ENCODE data around the gene BARX2.

DNA sequence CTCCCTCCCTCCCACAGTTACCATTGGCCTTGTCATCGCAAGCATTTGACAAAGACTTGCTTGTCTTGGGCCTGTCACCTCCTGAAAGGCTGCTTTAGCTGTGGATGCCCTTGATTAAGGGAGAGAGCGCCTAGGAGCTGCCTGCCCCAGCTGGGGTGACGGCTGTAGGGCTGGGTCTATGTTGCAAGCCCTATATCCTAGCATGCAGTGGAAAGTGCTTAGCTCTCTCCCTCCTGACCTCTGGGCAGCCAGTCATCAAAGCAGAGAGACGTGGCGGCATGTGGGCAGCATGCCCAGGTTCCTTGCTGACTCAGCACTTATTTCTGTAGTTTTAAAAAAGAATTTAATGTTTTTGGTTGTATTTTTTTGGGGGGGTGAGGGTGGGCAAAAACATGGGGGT, 75.9 kb downstream of the BARX2 start:
- TF ChIP-seq, protein P1, sequence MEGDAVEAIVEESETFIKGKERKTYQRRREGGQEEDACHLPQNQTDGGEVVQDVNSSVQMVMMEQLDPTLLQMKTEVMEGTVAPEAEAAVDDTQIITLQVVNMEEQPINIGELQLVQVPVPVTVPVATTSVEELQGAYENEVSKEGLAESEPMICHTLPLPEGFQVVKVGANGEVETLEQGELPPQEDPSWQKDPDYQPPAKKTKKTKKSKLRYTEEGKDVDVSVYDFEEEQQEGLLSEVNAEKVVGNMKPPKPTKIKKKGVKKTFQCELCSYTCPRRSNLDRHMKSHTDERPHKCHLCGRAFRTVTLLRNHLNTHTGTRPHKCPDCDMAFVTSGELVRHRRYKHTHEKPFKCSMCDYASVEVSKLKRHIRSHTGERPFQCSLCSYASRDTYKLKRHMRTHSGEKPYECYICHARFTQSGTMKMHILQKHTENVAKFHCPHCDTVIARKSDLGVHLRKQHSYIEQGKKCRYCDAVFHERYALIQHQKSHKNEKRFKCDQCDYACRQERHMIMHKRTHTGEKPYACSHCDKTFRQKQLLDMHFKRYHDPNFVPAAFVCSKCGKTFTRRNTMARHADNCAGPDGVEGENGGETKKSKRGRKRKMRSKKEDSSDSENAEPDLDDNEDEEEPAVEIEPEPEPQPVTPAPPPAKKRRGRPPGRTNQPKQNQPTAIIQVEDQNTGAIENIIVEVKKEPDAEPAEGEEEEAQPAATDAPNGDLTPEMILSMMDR (IDR thresholded peaks at IDR 0.05), result no peak
- TF ChIP-seq POLR2A (IDR thresholded peaks at IDR 0.05), result no peak

Data from adrenal gland (tissue), 5 donors.